Measurements from ENCODE around the gene BPIFB1. TPM values are rescaled to one million over a fixed set of nuclear protein-coding genes. Genes with fewer than 3 reads are reported as not detected.

The BPIFB1 gene
- polyA plus RNA-seq, 10 donors, result not detected

DNA sequence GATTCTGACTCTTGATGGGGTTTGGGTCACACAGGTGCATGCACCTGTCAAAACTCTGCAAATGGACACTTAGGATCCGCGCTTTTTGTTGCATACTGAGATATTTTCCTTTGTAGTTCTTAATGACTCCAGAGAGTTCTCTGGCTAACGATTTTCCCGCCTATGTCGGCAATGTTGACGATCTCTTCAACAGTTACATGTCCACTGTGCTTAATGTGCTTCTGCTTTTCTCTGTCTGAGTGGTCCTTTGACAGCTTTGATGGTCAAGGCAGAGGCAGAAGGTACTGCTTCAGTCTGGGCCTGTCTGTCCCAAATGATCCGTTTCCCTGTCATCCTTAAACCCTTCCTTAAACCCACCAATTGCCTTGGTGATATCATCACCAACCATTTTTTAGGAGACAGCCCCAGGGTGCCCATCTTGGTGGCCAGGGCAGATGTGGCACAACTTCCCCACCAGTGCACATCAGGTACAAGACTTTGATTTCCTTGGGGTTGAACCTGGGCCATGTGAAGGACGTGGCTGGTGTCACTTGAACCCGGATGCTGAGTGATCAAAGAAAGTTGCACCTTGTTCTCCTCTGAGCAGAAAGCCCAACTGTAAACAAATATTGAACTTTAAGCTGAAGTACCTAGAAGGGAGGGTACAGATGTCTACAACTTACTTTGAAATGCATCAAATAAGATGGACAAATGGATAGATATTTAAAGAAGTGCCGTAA is 10.7 kb upstream of the BPIFB1 start:
- no peak for DNase-seq

DNA sequence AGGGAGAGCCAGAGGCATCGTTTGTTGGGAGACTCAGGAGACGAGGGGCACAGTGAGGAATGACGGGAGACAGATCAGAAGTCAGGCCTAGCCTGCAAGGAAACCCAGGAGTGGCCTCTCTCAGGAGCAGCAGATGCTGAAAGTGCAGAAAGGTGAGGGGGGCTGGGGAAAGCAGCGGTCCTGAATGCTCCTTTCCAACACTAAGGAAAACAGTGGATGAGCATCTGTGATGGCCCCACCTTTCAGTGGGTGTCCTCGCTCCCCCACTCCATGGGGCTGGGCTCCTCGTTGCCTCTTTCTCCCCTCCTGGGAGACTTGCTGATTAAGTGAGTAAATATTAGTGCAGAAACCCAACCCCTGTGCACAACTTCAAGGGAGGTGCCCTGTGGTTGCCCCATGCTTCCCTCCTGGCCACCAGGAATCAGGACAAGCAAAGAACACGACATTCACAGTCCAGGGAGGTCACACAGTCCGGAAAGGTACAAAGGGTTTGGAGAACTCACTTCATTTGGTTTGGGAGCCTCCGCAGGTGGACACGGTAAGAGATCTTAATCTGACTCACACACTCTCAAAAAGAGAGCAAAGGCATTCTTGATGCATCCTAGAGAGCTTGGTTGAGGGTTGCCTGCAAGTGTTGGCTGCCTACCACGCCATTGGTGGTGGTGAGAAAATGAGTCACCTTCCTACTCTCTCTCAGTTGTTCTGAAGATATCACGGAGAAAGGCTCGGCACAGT is 9.7 kb upstream of the BPIFB1 start:
- DNase-seq, result no peak

- DNase-seq, result no peak
Observed at GRCh38 chr20:33275215-33275614, 7.8 kb upstream of the BPIFB1 start.

DNA sequence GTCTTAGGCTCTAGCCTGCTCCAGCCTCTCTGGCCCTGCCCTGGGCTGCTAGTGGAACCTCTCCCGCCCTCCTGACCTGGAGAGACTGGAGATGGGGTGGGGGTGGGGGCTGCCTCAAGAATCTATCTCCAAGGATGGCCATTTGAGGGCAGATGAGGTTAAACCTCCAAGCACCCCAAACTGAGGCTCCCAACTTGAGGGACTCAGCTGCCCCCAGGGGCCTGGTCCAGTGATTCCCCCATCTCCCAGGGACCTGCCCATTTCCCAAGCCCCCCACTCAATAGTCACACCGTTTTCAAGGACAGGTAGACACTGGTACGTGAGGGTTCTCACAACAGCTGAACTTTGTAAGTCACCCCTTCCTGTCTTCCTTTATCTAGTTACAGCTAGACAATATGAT is 7.1 kb upstream of the BPIFB1 start:
- DNase-seq, result no peak

DNA sequence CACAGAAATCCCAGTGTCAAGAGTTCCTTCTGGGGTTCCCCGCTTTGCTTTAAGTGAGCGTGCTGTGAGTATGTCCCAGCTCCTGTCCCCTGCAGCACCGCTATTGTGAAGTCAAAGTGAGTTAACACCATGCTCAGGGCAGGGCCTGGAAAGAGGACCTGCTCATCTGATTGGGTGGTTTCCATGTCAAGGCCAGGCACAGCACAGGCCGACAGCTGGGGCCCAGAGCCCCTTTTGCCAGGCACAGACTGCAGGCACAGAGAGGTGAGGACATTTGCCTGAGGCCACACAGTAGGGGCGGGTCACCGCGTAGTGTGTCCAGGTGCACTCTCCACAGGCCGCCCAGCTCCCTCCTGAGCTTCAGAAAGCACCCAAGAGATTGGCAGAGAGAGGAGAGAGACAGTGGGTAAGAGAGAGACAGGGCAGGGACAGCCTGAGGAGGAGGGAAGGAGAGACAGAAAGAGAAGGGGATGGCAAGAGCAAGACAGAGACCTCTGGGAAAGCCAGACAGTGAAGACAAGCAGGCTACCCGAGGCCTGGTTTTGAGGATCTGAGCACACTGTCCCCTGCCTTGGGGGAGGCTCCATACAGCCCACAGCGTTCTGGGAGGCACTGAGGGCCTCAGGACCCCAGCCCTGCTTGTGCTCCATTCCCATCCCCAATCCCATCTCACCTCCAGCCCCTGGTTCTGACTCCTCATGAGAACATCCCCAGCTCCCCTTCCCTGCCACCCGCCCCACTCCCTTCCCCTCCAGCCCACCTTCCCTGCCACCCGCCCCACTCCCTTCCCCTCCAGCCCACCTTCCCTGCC is 6.5 kb upstream of the BPIFB1 start:
- no peak for DNase-seq

GRCh38 chr20:33277471-33278441 is 5.3 kb upstream of the BPIFB1 start:
- no peak for DNase-seq

DNA sequence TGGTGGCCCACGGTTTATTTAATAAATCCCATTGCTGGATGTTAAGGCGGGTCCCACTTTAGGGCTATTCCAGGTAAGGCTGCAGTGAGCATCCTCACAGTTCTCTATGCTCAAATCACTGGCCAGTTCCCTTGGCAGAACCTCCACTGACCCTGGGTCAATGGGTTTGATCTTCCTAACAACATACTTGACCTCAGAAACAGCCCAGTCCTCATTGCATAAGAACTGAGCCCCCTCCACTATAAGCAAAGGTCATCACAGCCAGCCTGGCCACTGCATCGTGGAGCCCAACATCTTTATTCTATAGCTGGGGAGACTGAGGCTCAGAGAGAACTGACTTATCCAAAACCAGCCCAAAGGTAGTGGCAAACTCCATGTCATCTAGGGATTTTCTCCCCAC is 4.3 kb upstream of the BPIFB1 start:
- no peak for DNase-seq

DNA sequence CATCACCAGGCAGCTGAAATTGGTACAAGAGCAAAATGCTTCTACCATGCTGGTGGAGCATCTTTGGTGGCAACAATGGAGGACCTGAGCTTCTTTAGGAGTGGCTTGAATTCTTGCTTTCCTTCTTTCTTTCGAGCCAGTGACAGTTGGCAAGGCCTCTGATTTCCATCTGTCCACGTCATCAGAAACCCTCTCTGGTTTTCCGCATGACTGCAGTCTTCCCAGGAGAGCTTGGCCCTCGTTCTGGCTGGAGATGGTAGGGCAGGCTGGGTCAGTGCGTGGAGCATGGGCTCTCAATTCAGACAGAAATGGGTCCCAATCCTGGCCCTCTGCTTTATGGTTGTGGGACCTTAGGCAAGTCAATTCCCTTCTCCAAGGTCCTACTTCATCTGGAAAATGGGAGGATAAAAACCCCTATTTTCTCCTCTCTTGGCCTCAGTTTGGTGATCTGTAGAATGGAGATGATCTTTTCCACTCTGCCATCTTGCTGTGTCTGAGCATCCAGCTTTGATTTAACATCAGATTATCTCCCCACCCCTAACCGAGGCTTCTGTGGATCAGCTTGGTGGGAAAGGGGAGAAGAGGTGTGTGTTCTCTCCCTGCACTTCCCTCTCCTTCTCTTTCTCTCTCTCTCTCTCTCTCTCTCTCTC is 3.6 kb upstream of the BPIFB1 start:
- DNase-seq, result no peak

DNA sequence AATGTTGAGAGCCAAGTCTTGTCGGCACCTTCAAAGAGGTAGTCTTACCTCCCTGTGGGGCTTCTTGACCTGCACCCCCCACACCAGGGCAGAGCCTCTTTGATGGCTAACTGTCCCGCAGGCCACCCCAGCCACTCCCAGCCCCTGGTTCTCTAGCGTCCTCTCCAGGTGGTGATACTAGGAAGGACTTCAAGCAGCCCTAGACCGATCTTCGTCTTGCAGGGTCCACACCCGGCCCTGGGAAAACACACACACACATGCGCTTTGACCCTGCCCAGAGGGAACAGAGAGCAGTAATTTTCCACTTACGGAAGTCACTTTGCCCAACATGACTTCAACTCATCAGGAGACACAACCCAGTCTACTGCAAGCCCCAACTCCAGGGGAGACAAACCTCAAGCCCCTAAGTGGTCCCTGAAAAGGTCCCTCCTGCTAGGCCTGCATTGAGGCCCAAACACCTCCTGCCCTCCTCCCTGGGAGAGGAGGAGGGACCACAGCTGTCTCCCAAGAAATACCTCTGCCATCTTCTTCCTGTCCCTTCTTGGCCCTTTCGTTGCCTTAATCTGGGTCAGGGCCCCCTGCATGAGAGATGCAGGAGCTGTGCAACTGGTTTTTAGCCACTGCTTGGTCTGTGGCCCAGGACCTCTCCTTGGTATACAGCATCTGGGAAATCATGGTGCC is 2.9 kb upstream of the BPIFB1 start:
- DNase-seq, result no peak

- DNase-seq, result no peak
Observed at GRCh38 chr20:33280775-33281174, 2.2 kb upstream of the BPIFB1 start.

- no peak for DNase-seq
Observed at GRCh38 chr20:33281550-33282146, 1.4 kb upstream of the BPIFB1 start.

GRCh38 chr20:33282196-33282934 is 649 bp upstream of the BPIFB1 start:
- DNase-seq, result no peak

DNA sequence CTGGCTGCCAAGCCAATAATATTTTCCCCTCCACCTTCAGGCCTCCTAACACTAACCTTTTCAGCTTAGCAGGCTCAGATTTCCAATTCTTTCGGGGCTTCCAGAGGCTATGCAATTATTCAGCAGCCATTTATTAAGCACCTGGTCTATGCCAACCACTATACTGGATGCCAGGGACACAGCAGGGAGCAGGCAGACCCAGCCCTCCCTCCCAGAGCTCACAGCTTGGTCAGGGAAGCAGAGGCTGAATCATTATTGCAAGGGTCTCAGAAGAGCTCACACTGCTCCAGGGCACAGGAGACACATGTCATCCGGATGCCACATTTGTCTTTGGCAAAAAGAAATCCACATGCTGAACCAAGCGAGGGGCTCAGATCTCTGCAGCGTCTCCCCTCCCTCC is 1.3 kb downstream of the BPIFB1 start:
- DNase-seq, result no peak

DNA sequence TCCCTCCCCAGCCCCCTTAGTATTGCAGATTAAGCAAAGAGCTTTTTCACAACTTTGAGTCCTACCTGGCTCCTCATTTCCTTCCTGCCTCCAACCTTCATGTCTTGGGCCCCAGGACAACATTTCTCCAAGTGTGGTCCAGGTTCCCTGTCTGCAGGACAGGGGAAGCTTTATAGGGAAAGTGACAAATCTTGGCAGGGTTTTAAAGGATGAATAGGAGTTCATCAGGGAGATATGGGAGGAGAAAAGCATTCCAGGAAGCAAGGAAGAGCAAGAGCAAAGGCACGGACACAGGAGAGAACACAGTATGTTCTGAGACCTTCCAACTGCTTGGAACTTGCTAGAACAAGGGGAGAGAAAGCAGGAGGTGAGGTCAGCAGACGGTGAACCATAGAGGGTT is 1.9 kb downstream of the BPIFB1 start:
- no peak for DNase-seq

DNA sequence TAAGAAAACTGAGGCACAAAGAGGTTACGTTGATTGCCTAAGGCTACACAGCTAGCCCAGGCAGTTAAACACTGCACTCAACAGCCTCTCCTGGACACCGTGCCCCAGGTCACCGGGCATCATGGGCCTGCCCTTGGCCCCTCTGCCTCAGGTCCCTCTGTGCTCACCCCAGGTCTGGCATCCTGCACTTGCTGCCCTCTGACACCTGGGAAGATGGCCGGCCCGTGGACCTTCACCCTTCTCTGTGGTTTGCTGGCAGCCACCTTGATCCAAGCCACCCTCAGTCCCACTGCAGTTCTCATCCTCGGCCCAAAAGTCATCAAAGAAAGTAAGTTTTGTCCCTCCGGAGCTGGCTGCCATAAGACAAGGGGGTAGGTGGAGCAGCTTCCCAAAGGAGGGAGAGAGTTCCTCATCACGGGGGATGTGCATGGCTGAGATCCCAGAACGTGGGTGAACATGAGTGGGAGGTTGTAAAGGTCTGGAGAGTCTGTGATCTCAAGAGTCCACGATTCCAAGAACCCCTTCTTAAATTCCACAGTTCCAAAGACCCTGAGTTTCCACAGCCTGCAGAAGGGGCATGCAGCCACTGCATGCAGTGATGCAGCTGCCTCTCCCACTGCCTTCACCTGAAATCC is 3.0 kb downstream of the BPIFB1 start:
- no peak for DNase-seq

GRCh38 chr20:33287884-33288283 is 4.9 kb downstream of the BPIFB1 start:
- DNase-seq, result no peak

GRCh38 chr20:33290852-33291251 is 7.8 kb downstream of the BPIFB1 start:
- no peak for DNase-seq

DNA sequence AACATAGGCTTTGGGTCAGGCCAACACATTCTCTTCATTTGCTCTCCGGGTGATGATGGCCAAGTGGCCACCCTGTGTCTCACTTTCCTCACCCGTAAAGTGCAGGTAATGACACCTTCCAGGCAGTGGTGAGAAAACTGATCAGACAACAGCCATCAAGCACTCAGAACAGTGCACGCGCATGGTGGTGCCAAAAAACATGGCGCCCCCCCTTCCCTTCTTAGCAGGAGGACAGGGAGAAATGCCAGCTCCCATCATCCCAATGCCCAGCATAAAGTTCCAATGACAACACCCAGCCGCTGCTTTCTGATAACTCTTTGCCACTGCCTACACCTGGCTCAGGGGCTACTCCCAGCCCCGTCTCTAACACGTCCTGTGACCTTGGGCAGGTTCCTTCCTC is 8.4 kb downstream of the BPIFB1 start:
- DNase-seq, result no peak

Data from muscle of back (tissue), 11 donors.